NCI-H1092 treated with DMSO at 0.1 percent for 48 hours (cell line): ENCODE measurements around the gene CNTLN.
"Not testable (repeated sequence)": the region's sequence is repeated elsewhere in the genome, so short reads cannot be mapped to it uniquely, and the experiment has no call there.

ENCODE experiments used
- DNase-seq: peaks from one replicate; lab custom pipeline; 2025; lab: John Stamatoyannopoulos, UW

The CNTLN gene

GRCh38 chr9:17519761-17520160 is 384.9 kb downstream of the CNTLN start:
- DNase-seq = peak; percentile 22

- DNase-seq = peak; percentile 41
These were observed 385.6 kb downstream of the CNTLN start for GRCh38 chr9:17520268-17521064.

- peak; percentile 53 for DNase-seq
These were observed 386.4 kb downstream of the CNTLN start for GRCh38 chr9:17521100-17521855.

GRCh38 chr9:17526726-17527125 is 391.9 kb downstream of the CNTLN start:
- not testable (repeated sequence) for DNase-seq

- DNase-seq = peak; percentile 55
These were observed 394.0 kb downstream of the CNTLN start for GRCh38 chr9:17528859-17529258.

GRCh38 chr9:17531642-17532254 is 396.9 kb downstream of the CNTLN start:
- peak; percentile 59 for DNase-seq

GRCh38 chr9:17532461-17532860 is 397.6 kb downstream of the CNTLN start:
- peak; percentile 4 for DNase-seq

- DNase-seq = no peak
These were observed 400.3 kb downstream of the CNTLN start for GRCh38 chr9:17535176-17535575.

- no peak for DNase-seq
These were observed 401.2 kb downstream of the CNTLN start for GRCh38 chr9:17536027-17536426.

- no peak for DNase-seq
These were observed 416.2 kb downstream of the CNTLN start for GRCh38 chr9:17551023-17551422.
